GM21515 (cell line): ENCODE data around the gene C10orf90.

Source experiments
- ATAC-seq: cut with Tn5 transposase; IDR thresholded peaks from one replicate; pipeline ENCODE4 v1.9.1; 2021; ENCODE audit not compliant: unreplicated experiment

C10orf90 gene

DNA sequence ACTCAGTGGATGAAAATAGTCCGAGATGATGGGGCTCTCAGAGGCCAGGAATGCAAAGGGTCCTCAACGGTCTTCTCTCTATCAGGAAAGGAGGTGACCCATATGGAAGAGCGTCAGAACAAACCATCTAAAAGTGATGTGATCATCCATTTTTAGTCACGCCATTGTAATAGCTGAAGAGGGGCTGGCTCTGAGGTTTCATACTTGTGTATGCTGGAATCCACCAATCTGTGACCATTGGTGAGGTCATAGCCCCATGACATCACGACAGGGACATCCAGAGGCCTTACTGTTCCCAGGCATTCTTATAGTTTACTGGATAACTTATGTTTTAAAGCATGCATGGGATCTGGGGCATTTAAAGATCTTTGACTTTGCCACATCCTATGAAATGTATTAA, 83.6 kb downstream of the C10orf90 start:
- ATAC-seq: no peak

- ATAC-seq: no peak
These were observed 84.4 kb downstream of the C10orf90 start for GRCh38 chr10:126586128-126586527.

DNA sequence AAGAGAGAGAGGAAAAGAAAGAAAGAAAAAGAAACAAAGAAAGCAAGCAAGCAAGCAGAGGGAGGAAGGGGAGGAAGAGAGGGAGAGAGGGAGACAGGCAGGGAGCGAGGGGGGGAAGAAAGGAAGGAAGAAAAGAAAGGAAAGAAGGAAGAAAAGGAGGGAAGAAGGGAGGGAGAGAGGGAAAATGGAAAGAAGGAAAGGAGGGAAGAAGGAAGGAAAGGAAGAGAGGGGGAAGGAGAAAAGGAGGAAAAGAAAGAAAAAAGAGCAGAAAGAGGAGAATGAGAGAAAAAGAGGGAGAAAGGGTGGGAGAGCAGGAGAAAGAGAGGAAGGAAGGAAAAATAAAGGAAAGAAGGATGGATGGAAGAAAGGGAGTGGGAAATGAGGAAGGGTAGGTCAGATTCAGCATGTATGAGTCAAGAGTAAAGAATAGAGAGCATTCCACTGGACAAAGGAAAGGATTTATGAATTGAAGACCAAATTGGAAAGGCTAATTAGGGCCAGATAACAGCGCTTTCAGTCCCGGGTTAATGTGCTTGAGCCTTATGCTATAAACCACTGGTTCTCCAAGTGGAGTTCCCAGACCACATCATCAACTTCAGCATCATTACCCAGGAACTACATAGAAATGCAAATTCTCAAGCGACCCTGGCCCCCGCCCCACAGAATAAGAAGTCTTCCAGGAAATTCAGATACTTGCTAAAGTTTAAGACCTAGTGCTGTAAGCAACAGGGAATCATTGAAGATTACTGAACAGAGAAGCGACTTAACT, 85.1 kb downstream of the C10orf90 start:
- ATAC-seq: no peak

GRCh38 chr10:126584836-126585235, 85.7 kb downstream of the C10orf90 start:
- no peak for ATAC-seq

GRCh38 chr10:126583552-126584200, 86.8 kb downstream of the C10orf90 start:
- no peak for ATAC-seq

GRCh38 chr10:126581648-126582046, 88.8 kb downstream of the C10orf90 start:
- no peak for ATAC-seq

- no peak for ATAC-seq
These were observed 89.4 kb downstream of the C10orf90 start for GRCh38 chr10:126580873-126581647.

DNA sequence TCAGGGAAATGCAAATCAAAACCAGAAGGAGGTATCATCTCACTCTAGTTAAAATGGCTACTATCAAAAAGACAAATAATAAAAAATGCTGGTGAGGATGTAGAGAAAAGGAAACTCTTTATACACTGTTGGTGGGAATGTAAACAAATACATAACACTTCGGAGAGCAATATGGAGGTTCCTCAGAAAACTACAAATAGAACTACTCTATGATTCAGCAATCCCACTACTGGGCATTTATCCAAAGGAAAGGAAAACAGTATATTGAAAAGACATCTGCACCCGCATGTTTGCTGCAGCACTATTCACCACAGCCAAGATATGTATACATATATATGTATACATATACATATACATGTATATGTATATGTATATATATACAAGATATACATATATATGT, 94.2 kb downstream of the C10orf90 start:
- no peak for ATAC-seq

DNA sequence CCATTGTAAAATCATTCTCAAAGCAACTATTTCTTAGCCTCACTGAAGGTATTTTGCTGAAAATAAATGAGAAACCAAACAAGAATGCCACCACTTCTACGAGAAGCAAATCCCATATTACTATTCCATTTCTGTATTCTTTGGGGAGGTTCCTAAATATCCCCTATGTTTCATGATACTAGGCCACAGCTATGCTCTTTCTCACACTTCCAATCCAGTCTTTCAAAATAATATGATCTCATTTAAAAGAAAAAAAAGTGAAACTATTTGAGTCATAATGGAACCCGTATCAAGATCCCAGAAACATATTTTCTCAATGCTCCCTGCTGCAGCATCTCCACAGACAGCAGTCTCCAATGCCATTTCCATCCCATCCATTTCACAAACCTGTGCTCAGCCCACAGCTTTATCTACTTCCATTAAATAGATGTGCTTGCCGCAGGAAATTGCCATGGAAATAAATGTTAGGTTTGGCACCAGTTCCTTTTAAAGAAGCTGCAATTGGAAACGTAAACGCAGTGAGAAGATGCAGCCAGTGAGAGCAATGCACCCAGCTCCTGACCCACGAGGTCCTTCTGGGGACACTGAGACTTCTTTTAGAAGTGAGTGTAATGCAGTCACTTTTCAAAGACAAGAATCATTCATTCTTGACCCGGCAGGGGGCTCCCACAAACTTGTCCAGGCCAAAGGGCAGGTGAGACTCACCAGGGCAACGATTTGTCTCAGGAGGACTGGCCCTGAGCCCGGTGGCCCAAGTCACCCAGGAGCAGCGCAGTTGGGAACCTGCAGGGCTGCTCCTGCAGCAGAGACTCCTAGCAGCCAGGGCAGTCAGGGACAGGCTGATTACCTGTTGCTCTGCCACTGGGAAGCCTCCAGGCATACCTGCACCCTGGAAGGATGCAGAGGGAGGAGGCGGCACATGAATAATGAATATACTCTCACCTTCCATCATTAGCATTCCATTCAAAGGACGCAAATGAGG, 99.6 kb downstream of the C10orf90 start:
- no peak for ATAC-seq

- no peak for ATAC-seq
These were observed 100.3 kb downstream of the C10orf90 start for GRCh38 chr10:126570245-126570570.

DNA sequence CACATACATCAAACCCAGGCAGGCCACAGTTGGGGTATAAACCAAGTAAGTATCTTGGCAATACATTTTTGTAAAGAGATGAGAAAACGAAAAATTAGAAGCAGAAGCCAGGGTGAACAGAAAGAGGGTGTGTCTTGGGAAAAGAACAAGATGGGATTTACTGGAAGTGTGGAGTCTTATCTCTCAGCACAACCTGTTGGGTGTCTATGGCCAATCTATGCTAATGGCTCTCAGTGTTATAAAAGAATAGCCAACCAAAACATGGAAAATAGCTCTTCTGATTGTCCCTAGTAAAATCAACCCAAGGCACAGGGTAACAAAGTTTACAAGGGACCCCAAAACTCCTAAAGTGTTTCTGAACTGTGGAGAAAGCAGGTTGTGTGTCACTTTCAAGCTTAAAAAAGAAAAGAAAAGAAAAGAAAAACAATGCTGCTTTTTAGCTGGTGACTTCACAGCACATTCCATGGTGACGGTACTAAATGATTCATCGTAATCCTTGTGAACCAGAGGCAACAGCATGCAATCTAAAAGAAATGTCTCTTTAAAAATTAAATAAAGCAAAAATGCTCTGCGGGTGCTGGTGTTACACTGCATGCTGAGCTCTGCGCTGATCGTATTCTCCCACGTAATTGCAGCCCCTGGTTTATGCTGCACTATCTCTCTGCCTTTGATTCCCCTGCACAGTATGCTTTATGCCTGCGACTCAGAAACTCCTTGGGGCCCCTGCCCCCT, 100.8 kb downstream of the C10orf90 start:
- no peak for ATAC-seq

DNA sequence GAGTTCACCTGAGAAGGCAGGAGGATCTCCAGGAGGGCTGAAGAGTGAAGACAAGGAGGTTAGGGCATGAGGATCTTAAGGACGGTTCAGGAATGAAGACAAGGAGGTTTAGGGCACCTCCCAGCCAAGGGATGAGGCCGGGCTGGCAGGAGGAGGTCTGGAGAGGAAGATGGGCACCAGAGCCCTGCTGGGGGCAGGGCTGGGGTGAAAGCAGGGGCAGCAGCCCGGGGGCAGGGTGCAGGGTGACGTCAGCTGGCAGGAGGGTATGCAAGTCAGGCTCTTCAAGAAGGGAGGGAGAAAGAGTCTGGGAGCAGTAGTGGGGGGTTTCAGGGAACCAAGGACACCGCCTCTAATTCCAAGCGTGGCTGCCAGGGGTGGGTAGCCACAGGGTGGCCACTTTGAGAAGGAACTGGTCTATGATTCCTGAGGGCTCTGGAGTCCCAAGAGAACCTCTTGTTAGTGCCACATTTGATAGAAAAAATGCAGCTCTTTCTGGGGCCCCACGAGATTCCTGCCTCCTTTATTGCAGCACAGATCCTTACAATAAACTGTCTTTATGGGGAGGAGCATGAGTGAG, 101.6 kb downstream of the C10orf90 start:
- no peak for ATAC-seq

GRCh38 chr10:126565871-126566270, 104.6 kb downstream of the C10orf90 start:
- no peak for ATAC-seq

- no peak for ATAC-seq
These were observed 105.1 kb downstream of the C10orf90 start for GRCh38 chr10:126565441-126565840.

DNA sequence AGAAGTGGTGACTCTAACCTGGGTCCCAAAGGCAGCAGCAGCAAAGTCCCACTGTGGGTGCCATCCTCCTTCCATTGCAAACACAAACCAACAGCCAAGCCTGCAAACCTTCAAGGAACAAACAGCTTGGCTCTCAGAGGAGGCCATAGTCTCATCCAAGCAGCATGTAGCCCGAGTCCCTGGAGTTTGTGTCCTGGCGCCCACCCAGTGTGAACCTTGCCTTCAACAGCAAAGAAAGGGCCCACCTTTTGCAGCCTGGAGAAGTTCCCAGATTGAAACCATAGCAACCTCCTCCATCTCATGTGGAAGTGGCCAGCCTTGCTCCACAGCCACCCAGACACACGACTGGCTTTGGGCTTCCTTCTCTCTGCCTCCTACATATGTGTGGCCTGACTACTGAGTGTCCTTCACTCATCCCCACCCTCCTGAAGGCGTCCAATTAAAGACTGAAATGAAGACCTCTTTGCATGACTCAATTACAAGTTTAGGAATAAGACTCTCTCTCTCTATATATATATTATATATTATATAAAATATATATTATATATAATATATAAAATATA, 106.1 kb downstream of the C10orf90 start:
- ATAC-seq: no peak

- ATAC-seq: no peak
These were observed 107.1 kb downstream of the C10orf90 start for GRCh38 chr10:126563361-126563760.

GRCh38 chr10:126561921-126562680, 108.4 kb downstream of the C10orf90 start:
- ATAC-seq: no peak

DNA sequence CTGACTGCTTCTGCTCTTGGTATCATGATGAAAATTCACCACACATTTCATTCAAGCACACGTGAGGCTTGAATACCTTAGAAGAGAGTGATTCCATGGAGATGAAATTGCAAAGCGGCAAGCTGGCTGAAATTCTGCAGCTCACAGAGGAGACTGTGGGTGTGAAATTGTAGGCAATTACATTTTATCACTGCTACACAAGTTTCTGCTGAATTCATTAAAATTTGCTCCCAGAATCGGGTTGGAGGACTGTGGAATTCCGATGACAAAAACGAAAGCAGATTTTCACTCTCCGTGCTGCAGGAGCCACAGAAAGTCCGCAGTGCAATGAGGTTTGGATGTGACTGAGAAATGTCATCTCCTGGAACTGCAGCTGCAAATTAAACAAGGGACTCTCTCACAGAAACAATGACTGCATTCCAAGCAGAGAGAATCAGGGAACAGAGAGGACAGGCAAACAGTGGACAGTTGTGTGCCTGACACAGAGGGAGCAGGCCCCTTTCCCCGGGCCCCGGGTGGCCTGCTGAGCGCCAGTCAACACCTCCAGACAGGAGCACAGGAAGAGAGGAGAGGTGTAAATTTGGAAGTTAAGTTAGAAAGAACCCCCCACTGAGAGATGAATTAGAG, 109.1 kb downstream of the C10orf90 start:
- no peak for ATAC-seq
